IPS DF 4.7 (cell line): ENCODE results near the gene PAX2.

Experiments
- DNase-seq: peaks from one replicate; pipeline ENCODE4 v3.0.0-alpha.2; 2013; ENCODE audit warnings: low spot score; ENCODE audit errors: extremely low read depth

PAX2 gene

DNA sequence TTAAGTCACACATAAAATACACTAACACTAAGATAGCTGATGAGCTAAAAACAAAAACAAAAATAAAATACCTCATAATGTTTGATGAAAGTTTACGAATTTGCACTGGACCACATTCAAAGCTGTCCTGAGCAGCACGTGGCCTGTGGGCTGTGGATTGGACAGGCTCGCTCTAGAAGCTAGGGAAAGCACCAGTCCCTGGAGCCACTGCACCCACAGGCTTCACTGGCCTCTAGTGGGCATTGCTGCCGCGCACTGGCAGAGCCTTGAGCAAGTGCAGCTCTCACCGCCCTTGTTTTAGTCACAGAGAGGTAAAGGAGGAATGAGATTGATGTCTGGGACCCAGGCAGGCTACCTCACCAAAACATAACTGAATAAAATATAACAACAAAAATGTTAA, 67.6 kb downstream of the PAX2 start:
- DNase-seq = no peak

DNA sequence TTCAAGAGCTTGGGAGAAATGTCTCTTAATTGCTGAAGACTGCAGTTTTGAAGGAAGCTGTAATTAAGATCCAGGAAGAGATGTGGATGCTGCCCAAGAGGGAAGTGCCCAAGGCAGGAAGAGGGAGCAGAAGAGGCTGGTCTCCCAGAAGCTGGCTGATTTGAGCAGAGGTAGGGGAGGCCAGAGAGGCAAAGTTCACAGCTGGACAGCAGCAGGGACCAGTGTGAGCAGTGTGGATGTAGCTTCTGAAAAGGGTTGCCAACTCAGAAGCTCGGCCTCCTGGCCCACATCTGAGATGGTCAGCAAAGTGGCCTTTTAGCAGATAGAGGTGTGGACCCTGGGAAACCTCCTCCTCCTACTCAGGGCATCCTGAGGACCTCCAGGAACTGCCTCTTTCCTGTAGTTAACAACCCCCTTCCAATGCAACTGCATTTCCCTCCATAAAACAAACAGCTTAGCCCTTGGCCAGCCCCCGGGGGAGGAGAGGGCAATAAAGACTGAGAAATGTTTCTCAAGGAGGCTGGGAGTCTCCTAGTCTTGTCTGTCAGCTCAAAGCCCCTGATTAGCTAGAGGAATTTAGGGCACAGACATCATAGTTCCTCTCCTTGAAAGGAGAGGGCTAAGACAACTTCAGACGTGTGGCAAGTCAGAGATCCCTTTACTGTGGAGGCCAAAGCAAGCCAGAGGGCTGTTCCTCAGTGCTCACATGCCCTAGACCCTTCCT, 69.5 kb downstream of the PAX2 start:
- no peak for DNase-seq

DNA sequence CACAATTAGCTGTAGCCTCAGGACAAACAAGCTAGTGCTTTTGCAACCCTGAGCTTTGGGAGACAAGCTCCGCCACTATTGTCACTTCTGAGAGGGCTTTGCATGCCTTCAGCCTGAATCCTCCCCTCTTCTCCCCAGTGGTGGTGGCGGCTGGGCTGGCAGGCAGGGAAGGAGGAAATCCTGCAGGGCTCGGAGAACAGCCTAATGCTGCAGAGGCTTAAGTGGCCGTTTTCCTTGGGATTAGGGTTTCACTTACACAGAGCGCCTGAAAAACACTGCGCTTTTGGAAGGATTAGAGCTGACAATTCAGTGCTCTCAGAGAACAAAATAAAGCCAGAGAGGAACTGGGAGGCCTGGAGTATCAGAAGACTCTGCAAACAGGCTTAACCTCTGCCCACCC, 71.3 kb downstream of the PAX2 start:
- no peak for DNase-seq

DNA sequence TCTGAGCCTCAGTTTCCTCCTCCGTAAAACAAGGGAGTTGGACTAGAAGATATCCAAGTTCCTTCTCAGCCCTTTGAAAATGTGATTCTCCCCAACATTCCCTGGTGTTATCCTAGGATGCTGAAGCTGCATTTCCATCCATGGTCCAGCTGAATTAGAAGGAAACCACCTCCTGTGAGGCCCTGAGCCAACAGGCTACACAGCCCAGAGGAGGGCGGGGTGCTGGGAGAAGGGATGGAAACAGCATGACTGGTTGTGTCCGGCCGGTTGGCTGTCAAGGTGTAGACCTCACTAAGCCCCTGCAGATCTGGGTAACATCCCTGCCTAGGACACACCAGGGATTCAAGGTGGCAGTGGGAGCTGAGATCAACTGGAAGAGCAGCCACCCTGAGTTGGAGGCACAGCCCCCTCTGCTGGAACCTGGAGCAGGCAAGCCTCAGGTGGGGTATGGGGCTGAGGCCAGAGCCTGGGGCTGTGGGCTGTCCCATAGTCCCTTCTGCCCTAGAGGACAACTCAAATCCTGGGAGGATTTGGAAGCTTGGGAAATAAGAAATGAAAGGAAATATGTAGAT, 72.0 kb downstream of the PAX2 start:
- DNase-seq = no peak

DNA sequence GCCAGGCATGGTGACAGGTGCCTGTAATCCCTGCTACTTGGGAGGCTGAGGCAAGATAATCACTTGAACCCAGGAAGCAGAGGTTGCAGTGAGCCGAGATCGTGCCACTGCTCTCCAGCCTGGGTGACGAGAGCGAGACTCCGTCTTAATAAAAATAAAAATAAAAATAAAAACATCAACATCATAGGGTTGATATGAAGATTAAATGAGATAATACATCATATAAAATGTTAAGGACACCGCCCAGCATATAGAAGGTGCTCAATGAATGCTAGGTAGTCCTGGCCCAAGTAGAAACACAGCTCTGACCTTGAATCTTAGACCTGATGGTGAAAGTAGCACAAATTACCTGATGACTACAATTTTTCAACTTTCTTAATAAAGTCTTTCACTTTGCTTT, 74.0 kb downstream of the PAX2 start:
- DNase-seq = no peak

DNA sequence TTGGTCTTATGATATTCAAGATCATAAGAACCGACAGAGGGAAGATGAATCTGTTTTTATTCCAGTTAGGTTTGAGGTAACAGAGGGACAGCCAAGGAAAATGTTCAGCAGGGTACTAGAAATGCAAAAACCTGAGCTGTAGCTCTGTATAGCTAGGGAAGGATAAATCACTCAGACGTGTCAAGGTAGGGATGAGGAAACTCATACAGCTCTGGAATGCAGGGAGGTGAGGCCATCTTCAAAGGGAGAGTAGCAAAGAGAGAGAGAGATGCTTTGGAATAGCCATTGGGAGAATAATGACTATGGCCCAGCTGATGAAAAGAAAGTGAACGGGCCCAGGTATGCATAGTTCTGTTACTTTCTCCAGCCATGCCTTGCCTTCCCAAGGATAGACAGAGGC, 77.8 kb downstream of the PAX2 start:
- no peak for DNase-seq

DNA sequence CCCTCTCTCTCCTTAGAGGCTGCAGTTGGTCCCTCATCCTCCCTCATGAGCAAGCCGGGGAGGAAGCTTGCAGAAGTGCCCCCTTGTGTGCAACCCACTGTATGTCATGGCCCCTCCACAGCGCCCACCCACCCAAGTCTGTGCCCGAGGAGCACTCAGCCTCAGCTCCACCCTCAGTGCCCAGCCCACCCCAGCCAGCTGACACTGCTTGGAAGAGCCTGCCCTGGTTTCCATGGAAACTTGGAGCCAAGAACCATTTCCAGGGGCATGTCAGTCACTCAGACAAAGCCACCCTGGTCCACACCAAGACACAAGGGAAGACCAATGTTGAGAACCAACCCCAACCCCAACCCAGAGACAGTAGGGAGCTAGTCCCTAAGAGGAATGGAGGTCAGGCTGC, 79.5 kb downstream of the PAX2 start:
- DNase-seq = no peak

DNA sequence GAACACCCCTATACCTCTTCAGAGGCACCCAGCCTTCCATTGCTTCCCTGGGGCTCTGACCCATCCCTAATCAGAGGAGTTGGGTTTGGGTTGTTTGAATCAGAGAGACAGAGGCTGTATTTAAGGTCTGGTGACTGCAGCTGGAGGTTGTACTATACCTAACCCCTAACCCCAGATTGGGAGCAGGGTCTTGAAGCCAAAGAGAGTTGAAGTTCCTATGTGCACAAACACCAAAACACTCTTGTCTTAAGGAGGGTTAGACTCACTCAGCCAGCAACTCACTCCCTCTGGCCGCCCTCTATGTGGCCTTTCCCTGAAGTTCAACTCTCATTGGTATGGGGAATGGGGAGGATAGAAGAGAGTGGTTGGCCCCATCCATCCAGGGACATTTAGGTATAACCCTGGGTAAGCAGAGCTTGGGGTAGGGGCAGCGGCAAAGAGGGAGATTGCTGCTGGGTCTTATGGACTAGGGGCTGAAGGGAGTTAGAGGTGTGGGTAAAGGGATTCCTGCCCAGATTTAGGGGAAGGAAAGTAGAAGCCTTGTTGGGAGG, 80.0 kb downstream of the PAX2 start:
- no peak for DNase-seq

DNA sequence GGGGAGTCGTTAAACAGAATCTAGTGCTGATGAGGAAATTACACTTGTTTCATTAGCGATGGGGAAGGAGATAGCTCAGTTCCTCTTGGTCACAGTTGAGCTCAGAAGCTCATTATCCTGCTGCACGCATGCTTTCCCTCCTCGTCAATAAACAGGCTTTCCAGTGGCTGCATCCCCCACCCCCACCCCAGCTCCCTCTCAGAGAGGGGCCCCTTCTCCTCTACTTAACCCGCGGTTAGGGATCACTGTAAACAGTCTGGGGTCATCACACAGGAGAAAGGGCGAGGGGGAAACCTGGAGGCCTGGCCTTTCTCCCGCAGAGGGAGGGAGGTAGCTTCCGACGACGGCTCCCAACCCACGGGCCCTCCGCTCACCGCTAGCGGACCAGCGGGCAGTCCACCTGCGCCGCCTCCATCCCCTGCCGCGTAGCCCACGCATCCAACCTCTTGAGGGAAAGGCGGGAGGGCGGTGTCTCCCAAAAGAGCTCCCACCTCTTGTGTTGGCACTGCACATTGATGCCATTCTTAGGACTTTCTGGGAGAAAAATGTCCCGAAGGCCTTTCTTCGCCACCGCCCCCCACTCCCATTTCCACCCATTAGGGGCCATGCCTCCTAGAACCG, 80.8 kb downstream of the PAX2 start:
- DNase-seq = no peak

DNA sequence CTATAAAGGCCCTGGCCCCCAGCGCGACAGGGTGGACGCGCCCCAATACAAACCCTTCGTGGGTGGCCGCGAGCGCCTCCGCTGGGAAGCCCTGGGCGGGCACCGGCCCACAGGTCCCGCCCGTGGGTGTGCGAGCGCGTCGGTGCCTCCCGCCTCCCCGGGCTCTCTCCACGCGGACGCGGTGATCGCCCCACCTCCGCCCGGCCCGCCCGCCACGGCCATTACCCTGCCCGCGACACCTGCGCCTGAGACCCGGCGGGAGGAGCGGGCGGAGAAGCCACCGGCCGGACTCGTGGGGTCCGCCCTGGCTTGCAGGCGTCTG, 81.2 kb downstream of the PAX2 start:
- DNase-seq = no peak

DNA sequence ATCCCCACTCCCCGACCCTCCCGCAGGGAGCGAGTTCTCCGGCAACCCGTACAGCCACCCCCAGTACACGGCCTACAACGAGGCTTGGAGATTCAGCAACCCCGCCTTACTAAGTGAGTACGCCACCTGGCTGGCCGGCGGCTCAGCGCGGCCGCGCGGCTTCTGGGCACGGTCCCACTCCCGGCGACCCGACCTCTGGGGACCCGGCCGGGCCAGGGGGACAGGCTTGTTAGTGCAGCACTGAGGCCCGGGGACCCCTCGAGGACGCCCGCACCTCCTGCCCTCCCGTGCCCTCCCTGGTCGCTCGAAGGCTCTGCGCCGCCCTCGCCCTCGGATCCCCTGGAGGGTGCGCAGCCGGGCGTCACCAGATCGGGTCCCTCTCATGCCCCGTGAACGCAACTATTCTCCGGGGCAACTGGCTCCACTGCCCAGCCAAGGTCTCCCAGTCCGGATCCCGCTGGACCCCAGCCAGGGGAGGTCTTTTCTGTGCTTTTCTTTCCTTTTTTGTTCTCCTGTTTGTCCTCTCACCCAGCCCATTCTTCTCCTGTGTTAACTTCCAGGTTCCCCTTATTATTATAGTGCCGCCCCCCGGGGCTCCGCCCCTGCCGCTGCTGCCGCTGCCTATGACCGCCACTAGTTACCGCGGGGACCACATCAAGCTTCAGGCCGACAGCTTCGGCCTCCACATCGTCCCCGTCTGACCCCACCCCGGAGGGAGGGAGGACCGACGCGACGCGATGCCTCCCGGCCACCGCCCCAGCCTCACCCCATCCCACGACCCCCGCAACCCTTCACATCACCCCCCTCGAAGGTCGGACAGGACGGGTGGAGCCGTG, 81.8 kb downstream of the PAX2 start:
- no peak for DNase-seq

DNA sequence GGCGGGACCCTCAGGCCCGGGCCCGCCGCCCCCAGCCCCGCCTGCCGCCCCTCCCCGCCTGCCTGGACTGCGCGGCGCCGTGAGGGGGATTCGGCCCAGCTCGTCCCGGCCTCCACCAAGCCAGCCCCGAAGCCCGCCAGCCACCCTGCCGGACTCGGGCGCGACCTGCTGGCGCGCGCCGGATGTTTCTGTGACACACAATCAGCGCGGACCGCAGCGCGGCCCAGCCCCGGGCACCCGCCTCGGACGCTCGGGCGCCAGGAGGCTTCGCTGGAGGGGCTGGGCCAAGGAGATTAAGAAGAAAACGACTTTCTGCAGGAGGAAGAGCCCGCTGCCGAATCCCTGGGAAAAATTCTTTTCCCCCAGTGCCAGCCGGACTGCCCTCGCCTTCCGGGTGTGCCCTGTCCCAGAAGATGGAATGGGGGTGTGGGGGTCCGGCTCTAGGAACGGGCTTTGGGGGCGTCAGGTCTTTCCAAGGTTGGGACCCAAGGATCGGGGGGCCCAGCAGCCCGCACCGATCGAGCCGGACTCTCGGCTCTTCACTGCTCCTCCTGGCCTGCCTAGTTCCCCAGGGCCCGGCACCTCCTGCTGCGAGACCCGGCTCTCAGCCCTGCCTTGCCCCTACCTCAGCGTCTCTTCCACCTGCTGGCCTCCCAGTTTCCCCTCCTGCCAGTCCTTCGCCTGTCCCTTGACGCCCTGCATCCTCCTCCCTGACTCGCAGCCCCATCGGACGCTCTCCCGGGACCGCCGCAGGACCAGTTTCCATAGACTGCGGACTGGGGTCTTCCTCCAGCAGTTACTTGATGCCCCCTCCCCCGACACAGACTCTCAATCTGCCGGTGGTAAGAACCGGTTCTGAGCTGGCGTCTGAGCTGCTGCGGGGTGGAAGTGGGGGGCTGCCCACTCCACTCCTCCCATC, 82.7 kb downstream of the PAX2 start:
- DNase-seq = no peak

DNA sequence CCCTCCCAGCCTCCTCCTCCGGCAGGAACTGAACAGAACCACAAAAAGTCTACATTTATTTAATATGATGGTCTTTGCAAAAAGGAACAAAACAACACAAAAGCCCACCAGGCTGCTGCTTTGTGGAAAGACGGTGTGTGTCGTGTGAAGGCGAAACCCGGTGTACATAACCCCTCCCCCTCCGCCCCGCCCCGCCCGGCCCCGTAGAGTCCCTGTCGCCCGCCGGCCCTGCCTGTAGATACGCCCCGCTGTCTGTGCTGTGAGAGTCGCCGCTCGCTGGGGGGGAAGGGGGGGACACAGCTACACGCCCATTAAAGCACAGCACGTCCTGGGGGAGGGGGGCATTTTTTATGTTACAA, 83.3 kb downstream of the PAX2 start:
- DNase-seq = no peak

DNA sequence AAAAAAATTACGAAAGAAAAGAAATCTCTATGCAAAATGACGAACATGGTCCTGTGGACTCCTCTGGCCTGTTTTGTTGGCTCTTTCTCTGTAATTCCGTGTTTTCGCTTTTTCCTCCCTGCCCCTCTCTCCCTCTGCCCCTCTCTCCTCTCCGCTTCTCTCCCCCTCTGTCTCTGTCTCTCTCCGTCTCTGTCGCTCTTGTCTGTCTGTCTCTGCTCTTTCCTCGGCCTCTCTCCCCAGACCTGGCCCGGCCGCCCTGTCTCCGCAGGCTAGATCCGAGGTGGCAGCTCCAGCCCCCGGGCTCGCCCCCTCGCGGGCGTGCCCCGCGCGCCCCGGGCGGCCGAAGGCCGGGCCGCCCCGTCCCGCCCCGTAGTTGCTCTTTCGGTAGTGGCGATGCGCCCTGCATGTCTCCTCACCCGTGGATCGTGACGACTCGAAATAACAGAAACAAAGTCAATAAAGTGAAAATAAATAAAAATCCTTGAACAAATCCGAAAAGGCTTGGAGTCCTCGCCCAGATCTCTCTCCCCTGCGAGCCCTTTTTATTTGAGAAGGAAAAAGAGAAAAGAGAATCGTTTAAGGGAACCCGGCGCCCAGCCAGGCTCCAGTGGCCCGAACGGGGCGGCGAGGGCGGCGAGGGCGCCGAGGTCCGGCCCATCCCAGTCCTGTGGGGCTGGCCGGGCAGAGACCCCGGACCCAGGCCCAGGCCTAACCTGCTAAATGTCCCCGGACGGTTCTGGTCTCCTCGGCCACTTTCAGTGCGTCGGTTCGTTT, 83.9 kb downstream of the PAX2 start:
- DNase-seq = no peak

DNA sequence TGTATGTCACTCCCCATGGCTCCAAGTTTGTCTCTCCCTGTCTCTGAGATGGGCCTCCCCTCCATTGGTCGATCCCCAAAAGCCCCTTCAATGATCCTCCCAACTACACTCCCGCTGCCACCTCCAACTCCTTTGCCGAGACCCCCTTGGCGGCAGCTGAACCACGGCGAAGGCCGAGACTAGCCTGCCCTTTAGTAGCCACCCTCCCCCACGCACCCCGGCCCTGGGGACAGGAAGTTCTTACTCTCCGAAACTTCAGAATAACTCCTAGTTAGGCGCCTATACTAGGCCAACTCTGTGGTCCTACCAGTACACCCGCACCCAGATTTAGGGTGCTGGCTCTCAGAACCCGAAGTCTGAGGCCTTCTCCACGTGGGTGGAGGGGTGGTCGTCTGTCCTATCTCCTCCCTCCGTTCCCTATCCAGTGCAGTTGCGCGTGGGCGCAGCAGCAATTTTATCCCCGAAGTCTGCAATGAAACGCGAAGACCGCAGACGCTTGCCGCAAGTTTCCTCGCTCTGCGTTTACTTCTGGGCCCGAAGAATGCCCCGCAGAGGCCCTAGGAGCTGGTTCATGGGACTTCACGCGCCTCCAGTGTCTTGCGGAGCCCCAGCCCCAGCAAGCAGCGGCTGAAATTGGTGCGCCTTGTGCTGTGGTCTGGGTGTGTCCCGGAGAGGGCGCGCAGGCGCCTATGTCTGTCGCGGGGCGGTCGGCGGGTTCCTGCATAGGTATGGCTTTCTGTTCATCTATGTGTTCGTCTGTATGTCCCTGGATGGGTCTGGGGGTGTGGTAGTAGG, 84.7 kb downstream of the PAX2 start:
- DNase-seq = no peak

DNA sequence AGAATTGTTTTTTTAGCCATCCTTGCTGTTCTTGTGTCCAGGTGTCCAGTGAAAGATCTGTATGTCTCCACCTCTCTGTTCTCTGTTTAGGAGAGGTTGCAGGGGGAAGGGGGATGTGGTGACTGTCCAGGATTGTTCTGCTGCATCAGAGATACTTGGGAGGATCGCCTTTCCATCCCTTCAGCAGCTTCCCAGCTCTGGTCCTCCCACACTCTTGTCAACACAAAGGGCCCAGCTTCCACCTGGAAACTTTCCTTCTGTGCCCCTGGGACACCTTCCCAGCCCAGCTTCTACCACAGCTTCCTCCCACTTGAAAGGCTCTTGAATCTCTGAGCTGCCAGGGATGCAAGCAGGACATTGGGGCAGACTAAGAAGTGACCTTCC, 85.3 kb downstream of the PAX2 start:
- no peak for DNase-seq

DNA sequence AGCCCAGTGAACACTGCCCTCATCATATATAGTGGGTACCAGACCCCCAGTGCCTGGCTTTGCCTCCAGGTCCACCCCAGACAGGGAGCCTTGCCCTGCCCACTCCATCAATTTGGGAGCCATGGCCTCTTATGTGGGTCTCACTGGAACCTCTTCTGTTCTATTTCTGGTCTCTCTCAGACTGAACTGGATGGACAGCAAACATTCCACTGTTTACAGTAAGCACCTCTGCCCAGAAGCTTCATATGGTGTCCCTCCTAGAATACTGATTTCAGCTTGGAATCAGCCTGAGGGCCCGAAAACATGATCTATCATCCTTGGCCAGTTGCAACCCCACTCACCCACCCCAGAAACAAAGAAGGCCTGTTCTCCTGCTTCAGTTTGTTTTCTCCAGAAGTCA, 86.4 kb downstream of the PAX2 start:
- no peak for DNase-seq

DNA sequence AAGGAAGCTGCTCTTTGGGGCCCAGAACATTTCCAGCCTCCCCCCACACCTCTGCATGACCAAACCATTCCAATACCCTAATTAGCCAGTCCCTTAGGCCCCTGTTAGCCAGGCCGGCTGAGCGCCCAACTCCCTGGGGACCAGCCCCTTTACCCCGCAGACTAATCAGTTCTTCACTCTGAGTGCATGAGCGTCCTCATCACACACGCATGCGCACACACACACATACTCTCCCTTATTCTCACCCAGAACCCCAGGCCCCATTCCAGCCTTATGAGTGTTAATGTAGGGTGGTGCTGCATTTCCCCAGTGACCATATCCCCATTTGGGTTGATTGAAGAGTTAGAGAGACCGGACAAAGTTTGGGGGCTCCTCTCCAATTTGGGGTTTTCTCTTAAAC, 90.4 kb downstream of the PAX2 start:
- no peak for DNase-seq

DNA sequence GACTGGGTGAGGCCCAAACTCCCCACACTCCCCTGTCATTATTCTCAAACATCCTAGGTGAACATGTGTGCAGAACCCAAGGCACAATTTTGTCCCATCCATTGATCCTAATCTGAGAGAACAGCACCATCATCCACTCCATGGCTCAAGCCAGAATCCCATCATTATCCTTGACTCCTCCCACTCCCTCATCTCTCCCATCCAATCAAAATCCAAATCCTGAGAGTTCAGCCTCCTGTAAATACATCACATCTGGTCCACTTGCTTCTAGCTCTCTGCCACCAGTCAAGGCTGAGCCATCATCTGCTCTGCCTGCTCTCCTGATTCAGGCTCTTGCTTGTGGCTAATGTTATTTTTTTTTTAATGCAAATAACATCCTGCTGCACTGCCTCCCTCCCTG, 91.5 kb downstream of the PAX2 start:
- no peak for DNase-seq

DNA sequence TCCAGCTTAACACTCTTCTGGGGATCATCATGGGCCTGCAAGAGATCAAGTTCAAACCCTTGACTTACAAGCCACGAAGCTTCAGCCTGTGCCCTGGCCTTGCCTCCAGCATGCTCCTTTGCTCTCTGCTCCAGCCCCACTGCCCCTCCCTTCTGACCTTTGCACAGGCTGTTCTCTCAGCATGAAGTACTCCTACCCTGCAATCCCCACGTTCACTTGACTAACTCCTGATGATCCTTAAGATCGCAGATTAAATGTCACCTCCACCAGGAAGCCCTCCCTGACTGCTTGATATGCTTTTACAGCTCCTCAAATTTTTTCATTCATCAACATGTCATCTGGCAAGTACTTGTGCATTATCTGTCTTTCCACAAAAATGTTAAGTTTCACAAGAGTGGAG, 91.9 kb downstream of the PAX2 start:
- no peak for DNase-seq
